ENCODE results near the gene RACGAP1.

RACGAP1 gene

DNA sequence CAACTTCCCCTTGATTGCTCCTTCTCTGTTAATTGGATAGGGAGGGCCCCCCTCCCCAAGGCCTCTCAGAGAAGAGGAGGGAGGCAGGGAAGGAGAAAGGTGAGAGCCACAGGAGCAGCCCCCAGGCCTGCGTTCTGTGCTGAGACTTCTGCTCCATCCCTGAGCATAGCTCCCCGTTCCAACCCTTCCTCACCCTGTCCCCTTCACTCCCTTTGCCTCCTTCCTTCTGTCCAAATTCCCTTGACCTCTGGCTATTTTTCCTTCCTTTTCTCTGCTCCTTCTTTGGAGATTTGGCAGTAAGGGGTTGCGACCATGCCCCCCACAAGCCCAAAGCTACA is 31.3 kb upstream of the RACGAP1 start:
- DNase-seq (ENCODE audit: low spot score): no peak

DNA sequence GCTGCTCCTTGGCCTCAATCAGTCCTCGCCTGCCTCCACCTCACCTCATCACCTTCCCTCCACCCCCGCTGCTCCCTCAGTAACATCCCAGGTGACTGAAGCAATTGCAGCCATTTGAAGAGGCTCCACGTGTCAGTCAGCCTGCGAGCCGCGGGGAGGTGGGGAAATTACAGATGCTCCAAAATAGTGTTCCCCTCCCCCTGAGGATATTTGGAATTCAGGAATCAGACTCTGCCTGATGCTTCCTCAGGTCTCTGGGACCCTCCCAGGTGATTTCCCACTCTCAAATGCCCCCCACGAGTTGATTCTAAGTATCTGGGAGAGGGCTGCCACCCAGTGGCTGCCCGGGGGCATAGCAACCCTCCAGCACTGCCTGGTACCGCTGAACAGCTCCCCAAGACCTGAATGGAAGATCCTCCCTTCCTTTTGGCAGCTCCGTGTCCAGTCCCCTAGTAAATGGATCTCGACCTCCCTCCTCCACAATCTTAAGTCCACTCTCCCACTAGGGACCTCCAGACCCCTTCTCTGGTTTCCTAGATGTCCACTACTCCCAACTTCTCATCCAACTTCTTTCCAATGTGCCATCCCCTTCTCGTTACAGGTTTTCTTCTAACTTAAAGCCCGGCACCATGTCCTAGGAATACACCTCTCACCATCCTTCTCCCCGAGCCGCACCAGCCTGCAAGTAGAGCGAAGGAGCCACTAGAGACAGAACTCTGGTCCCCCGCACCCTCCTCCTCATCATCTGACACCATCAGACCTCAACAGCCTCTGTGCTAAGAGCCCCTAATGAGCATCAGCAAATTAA is 30.7 kb upstream of the RACGAP1 start:
- peak; percentile 51 for DNase-seq (ENCODE audit: low spot score)

- DNase-seq (ENCODE audit: low spot score): no peak
Observed at GRCh38 chr12:50053583-50053982, 28.3 kb upstream of the RACGAP1 start.

DNA sequence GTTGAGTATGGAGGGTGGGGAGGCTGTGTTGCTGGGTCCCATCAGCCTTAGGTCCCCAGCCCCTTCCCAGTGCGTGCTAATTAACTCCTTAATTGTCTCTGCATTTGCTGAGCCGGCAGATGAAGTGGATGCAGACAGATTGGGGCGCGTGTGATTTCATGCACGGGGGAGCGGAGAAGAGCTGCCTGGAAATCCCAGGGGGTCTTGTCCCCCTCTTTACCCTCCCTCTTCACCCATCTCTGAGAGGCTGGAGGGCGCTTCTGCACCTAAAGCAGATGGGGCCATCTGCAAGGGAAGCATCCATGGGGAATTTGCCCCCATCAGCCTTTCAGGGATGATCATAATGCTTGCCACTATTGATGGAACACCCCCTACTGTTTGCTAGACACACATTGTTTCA is 27.7 kb upstream of the RACGAP1 start:
- no peak for DNase-seq (ENCODE audit: low spot score)

- DNase-seq (ENCODE audit: low spot score): no peak
Observed at GRCh38 chr12:50052544-50052943, 27.2 kb upstream of the RACGAP1 start.

DNA sequence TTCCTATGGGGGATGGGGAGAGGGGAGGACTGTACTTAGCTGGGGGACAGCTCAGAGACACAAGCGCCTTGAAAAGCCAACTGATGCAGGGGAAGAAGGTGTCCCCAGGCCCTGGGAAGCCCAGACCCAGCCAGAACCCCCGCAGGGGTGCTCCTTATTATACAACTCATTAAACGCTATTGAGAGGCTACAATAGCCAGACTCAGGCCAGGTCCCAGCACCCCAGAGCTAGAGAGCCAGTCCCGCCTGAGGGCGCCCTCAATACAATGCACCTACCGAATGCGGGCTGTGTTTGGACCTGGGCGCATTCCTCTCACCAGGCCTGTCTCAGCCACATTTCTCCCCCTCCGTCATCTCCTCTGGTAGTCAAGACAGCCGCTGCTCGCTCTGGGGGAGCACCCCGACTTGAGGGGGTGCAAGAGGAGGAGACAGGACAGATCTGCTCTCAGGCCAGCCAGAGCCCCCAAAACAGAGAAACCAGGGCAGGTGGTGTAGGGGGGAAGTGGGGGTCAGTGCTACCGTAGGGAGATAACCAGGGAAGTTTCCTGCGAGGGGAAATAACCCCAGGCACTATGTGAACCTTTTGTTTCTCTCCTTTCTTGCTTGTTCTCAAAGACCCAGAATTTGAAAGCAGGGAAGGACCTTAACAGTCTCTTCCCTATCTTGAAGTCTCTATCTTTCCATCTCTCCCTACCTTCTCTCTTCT is 26.0 kb upstream of the RACGAP1 start:
- DNase-seq (ENCODE audit: low spot score): no peak

- DNase-seq (ENCODE audit: low spot score): no peak
Observed at GRCh38 chr12:50050410-50051098, 25.3 kb upstream of the RACGAP1 start.

DNA sequence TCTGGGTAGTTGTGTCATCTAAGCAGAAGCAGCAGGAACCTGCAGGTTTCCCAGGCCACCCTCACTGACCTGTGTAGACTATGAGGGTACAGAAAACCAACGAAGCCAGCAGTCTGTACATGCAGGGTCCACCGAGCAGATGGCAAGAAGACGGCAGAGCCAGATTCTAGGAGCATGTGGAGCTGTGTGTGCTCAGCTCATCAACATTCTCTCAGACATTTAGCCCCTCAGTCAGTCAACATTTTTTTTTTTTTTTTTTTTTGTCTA is 24.8 kb upstream of the RACGAP1 start:
- no peak for DNase-seq (ENCODE audit: low spot score)

- DNase-seq (ENCODE audit: low spot score): no peak
Observed at GRCh38 chr12:50049254-50050118, 24.2 kb upstream of the RACGAP1 start.

GRCh38 chr12:50047693-50048250 is 22.5 kb upstream of the RACGAP1 start:
- DNase-seq (ENCODE audit: low spot score): no peak

DNA sequence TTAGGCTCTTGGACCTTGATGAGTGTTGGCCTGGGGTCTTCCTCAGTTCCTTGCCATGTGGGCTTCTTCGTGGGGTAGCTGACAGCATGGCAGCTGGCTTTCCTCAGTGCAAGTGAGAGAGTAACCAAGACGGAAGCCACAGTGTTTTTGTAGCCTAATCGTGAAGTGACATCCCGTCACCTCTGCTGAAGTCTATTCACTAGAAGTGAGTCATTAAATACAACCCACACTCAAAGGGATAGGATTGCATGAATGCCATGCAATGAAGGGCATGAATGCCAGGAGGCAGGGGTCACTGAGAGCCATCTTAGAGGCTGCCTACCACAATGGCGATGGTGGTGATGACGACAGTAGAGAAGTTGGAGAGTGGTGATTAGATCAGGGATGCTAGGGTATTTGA is 18.6 kb upstream of the RACGAP1 start:
- no peak for DNase-seq (ENCODE audit: low spot score)

- no peak for DNase-seq (ENCODE audit: low spot score)
Observed at GRCh38 chr12:50043308-50043707, 18.0 kb upstream of the RACGAP1 start.

DNA sequence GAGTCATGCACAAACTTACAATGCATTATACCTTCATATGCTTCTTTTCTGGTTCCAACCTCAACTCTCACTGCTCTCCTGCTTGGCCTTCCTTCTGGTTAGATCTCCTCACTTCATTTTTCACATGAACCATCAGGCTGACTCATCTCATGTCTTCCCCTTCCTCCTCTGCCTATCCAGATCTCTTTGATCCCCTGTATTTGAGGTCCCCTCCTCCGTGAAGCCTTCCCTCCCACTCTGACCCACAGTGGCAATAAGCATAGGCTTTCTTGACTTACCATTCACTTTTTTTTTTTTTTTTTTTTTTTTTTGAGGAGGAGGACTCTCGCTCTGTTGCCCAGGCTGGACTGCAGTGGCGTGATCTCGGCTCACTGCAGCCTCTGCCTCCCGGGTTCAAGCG is 17.4 kb upstream of the RACGAP1 start:
- no peak for DNase-seq (ENCODE audit: low spot score)

- DNase-seq (ENCODE audit: low spot score): no peak
Observed at GRCh38 chr12:50041962-50042361, 16.7 kb upstream of the RACGAP1 start.

DNA sequence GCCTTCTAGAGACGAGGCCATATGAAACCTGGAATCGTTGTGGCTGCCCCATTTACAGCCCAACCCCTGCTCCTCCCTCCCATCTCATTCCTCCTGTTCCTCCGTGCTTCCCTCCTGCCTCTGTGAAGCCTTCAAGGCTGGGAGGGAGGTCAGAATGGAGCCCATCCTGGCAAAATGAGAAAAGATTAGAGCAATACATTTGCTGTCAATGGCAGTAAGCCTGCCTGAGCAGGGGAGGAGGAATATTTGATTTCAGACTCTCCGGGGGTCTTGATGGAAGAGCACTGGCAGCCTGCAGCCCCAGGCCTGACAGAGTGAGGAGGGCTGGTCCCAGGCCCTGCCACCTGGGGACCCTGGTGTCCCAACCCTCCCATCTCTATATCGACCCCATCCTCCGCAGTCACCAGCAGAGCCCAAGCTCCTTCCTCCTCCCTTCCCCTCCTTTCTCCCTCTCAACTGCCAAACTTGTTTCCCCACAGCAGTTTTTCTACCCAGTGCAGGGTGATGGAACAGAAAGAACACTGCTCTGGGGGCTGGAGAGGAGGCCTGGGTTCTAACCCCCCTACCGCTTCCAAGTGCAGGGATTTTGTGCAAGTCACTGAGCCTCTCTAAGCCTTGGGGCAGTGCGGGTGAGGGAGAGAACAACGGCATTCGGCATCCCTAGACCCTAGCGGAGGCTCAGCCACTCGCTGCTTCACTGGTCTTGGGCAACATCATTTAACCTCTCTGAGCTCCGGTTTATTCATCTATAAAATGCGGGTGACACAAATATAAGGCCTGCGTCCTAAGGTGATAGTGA is 16.0 kb upstream of the RACGAP1 start:
- DNase-seq (ENCODE audit: low spot score): no peak

DNA sequence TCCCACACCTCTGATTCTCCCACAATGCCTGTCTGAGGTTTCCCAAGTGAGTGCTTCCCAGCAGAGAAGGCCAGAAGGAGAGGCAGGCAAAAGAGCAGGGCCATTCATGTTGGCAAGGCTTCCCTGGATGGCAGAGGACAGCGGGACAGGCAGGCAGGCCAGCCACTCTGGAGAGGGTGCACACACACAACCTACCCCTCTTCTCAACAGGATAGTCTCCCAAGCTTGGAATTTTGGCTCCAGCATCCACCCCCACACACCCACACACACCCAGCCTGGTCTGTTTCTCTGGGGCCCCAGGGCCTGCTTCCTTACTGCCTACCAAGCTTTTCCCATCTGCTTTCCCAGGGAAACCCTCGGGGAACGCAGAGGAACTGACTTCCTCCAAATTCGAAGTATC is 15.4 kb upstream of the RACGAP1 start:
- DNase-seq (ENCODE audit: low spot score): no peak

DNA sequence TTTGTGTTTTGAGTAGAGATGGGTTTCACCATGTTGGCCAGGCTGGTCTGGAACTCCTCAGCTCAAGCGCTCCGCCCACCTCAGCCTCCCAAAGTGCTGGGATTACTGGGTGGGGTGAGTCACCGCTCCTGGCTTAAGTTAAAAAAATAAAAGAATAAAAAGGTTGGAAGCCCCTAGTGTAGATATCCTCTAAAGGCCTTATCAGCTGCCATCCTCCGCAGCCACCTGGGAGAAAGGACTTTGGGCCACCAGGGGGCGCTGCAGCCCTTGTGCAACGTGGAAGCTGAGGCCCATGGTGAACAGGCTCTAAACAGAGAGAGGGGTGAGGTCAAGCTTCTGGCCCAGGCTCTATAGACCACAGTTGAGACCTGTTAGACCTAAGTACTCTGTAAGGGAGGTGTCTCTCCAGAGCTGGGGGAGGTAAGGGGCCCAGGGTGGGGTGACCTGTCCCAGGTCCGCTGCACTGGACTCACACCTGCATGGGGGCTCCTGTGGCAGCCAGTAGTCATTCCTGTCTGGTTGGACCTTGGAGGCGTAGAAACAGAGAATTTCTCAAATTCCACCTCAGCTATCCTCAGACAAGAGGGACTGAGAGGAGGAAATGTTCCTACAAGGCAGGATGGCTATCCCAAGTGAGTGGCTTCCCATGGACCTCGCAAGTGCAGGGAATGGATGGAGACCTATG is 14.0 kb upstream of the RACGAP1 start:
- DNase-seq (ENCODE audit: low spot score): peak; percentile 80

DNA sequence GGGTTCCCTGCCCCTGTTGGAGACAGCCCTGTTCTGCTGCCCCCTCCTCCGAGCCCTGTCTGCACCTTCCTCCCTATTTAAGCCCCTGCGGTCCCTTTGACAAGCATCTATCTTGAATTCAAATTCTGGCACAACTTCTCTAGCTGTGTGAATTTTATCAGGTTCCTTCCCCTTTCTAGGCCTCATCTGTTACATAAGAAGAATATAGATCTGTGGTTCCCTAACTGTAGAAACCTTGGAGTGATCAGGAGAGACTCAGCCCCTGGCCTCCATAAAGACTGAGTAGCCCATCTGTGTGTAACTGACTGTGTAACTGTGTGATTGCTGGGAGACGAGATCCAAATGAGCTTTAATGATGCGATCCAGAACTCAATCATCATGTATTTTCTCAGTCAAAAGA is 13.0 kb upstream of the RACGAP1 start:
- DNase-seq (ENCODE audit: low spot score): no peak

DNA sequence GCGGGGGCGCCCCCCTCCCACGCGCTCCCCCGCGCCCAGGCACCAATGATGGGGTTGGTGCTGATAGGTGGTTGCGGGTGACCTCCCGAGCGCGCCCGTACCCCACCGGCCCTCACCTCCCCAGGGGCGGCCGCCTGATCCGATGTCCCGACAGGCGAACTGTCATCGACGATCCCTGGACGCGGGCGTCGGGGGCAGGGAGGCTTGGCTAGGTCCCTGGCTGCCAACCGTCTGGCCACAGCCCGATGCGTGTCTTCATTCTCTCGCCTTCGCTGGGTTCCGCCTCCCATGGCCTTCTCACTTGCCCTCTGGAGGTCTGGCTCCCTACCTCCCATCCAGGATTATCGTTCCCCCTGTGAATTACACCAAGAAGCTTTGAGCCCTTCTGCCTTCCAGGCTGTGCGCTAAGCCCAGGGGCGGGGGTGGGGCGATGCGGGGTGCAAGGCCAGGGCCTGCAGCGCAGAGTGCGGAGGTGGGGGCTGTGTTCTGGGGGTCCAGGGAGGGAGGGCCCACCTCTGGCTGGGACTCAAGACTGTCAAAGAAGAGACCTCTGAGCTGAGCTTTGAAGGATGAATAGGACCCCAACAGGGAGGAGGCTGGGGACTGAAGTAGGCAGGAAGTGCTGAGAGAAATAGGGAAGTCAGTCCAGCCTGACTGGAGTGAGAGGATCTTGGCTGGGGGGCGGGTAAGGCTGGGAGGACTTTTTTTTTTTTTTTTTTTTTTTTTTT is 7.7 kb upstream of the RACGAP1 start:
- no peak for DNase-seq (ENCODE audit: low spot score)

GRCh38 chr12:50032515-50032853 is 7.2 kb upstream of the RACGAP1 start:
- no peak for DNase-seq (ENCODE audit: low spot score)
